Activated CD4-positive, alpha-beta T cell treated with anti-CD3 and anti-CD28 coated beads, Interleukin-2, amount 10 ng/mL, durations not matched to agents 24 days and 14 days (primary cell): ENCODE results near the gene TACR3. TPM values are rescaled to one million over a fixed set of nuclear protein-coding genes. Genes with fewer than 3 reads are reported as not detected.
"Not testable (repeated sequence)": the region's sequence is repeated elsewhere in the genome, so short reads cannot be mapped to it uniquely, and the experiment has no call there.

Experiments
- DNase-seq: peaks from one replicate; pipeline ENCODE4 v3.0.0; 2022
- H3K27ac Mint-ChIP-seq: one replicate; pipeline ENCODE4 v1.8.0; 2022; ENCODE audit warnings: mild to moderate bottlenecking, mixed read lengths
- H3K27me3 Mint-ChIP-seq: one replicate; pipeline ENCODE4 v1.8.0; 2022; ENCODE audit warnings: mixed read lengths
- H3K36me3 Mint-ChIP-seq: one replicate; pipeline ENCODE4 v1.8.0; 2022; ENCODE audit warnings: low read depth, mild to moderate bottlenecking, mixed read lengths
- H3K4me1 Mint-ChIP-seq: one replicate; pipeline ENCODE4 v1.8.0; 2021; ENCODE audit warnings: mixed read lengths
- H3K4me3 Mint-ChIP-seq: one replicate; pipeline ENCODE4 v1.8.0; 2022; ENCODE audit warnings: mild to moderate bottlenecking, moderate library complexity, mixed read lengths
- H3K9me3 Mint-ChIP-seq: one replicate; pipeline ENCODE4 v1.8.0; 2021; ENCODE audit warnings: mixed read lengths
- intact Hi-C: fragments of 100-400 bp; cut with micrococcal nuclease; formaldehyde crosslinking; loops from one replicate; pipeline ENCODE4 v1.15.1; 2023
- total RNA-seq: library from RNA; stranded (reverse); gene quantifications from 2 replicates; pipeline ENCODE4 v1.2.3, GENCODE V29; 2022

TACR3 gene
- not detected in 2 replicates for total RNA-seq

- Mint-ChIP-seq H3K27me3 (peaks cover 9% of the 10 kb centered on the region), H3K27ac (no peak within 1 kb of the TSS), H3K4me3 (no peak within 1 kb of the TSS), H3K4me1 (no peaks in the 10 kb centered on the region), H3K9me3 (peaks cover 3% of the 10 kb centered on the region), H3K36me3 (no peaks in the 10 kb centered on the region)
- DNase-seq = no peak
- intact Hi-C loops = no loop called here
Measured at GRCh38 chr4:103719830-103720207, at the start of gene TACR3. TACR3 (minus strand) TSS chr4:103719985; CDS start chr4:103719675, 310 bp downstream.

- H3K4me3 Mint-ChIP-seq = no peak overlapping the region
- H3K9me3 Mint-ChIP-seq = no peaks in the 10 kb centered on the region
- intact Hi-C loops = no loop called here
- H3K4me1 Mint-ChIP-seq = no peaks in the 10 kb centered on the region
- no peaks in the 10 kb centered on the region for H3K27me3 Mint-ChIP-seq
- H3K27ac Mint-ChIP-seq = no peak overlapping the region
- DNase-seq = no peak
- no peaks in the 10 kb centered on the region for H3K36me3 Mint-ChIP-seq
Measured at GRCh38 chr4:103757631-103758030, 37.8 kb upstream of the TACR3 start.

- DNase-seq = no peak
- Mint-ChIP-seq H3K27me3 (no peaks in the 10 kb centered on the region), H3K36me3 (no peaks in the 10 kb centered on the region), H3K27ac (no peak overlapping the region), H3K9me3 (no peaks in the 10 kb centered on the region), H3K4me1 (no peaks in the 10 kb centered on the region), H3K4me3 (no peak overlapping the region)
- intact Hi-C loops = no loop called here
Measured at GRCh38 chr4:103756741-103757140, 37.0 kb upstream of the TACR3 start.

- Mint-ChIP-seq H3K27me3 (no peaks in the 10 kb centered on the region), H3K4me3 (no peak overlapping the region), H3K27ac (no peak overlapping the region), H3K9me3 (no peaks in the 10 kb centered on the region), H3K4me1 (no peaks in the 10 kb centered on the region), H3K36me3 (no peaks in the 10 kb centered on the region)
- intact Hi-C loops = no loop called here
- no peak for DNase-seq
Measured at GRCh38 chr4:103754844-103755243, 35.1 kb upstream of the TACR3 start.

- H3K4me3 Mint-ChIP-seq = no peak overlapping the region
- H3K36me3 Mint-ChIP-seq = no peaks in the 10 kb centered on the region
- no peaks in the 10 kb centered on the region for H3K9me3 Mint-ChIP-seq
- H3K27me3 Mint-ChIP-seq = no peaks in the 10 kb centered on the region
- intact Hi-C loops = no loop called here
- DNase-seq = no peak
- no peaks in the 10 kb centered on the region for H3K4me1 Mint-ChIP-seq
- H3K27ac Mint-ChIP-seq = no peak overlapping the region
Measured at GRCh38 chr4:103753868-103754653, 34.3 kb upstream of the TACR3 start.

GRCh38 chr4:103723150-103723549, 3.4 kb upstream of the TACR3 start:
- H3K9me3 Mint-ChIP-seq, H3K27ac Mint-ChIP-seq, H3K4me3 Mint-ChIP-seq, DNase-seq, intact Hi-C loops, H3K27me3 Mint-ChIP-seq, H3K4me1 Mint-ChIP-seq, H3K36me3 Mint-ChIP-seq: not testable (repeated sequence)

GRCh38 chr4:103721251-103721650, 1.5 kb upstream of the TACR3 start:
- peaks cover 9% of the 10 kb centered on the region for H3K27me3 Mint-ChIP-seq
- no peaks in the 10 kb centered on the region for H3K4me1 Mint-ChIP-seq
- peaks cover 3% of the 10 kb centered on the region for H3K9me3 Mint-ChIP-seq
- intact Hi-C loops = no loop called here
- H3K27ac Mint-ChIP-seq = no peak overlapping the region
- no peak for DNase-seq
- no peak overlapping the region for H3K4me3 Mint-ChIP-seq
- H3K36me3 Mint-ChIP-seq = no peaks in the 10 kb centered on the region

GRCh38 chr4:103720661-103721060, 876 bp upstream of the TACR3 start:
- no peak overlapping the region for H3K27ac Mint-ChIP-seq

GRCh38 chr4:103719105-103719829, 518 bp downstream of the TACR3 start:
- Mint-ChIP-seq H3K9me3 (peaks cover 3% of the 10 kb centered on the region), H3K27me3 (peaks cover 9% of the 10 kb centered on the region), H3K27ac (no peak overlapping the region), H3K4me3 (no peak overlapping the region), H3K4me1 (no peaks in the 10 kb centered on the region), H3K36me3 (no peaks in the 10 kb centered on the region)
- DNase-seq = no peak
- intact Hi-C loops = no loop called here

More at GRCh38 chr4:103720661-103721060, 876 bp upstream of the TACR3 start:
- no peak for DNase-seq
- Mint-ChIP-seq H3K4me1 (no peaks in the 10 kb centered on the region), H3K9me3 (peaks cover 3% of the 10 kb centered on the region), H3K4me3 (no peak overlapping the region), H3K27me3 (peaks cover 9% of the 10 kb centered on the region), H3K36me3 (no peaks in the 10 kb centered on the region)
- intact Hi-C loops = no loop called here

GRCh38 chr4:103692615-103693014, 27.2 kb downstream of the TACR3 start:
- no peaks in the 10 kb centered on the region for H3K27me3 Mint-ChIP-seq
- H3K4me1 Mint-ChIP-seq = no peaks in the 10 kb centered on the region
- intact Hi-C loops = no loop called here
- no peak overlapping the region for H3K4me3 Mint-ChIP-seq
- DNase-seq = no peak
- H3K36me3 Mint-ChIP-seq = no peaks in the 10 kb centered on the region
- H3K9me3 Mint-ChIP-seq = peaks cover 7% of the 10 kb centered on the region
- H3K27ac Mint-ChIP-seq = no peak overlapping the region

- H3K4me1 Mint-ChIP-seq = no peaks in the 10 kb centered on the region
- no peaks in the 10 kb centered on the region for H3K27me3 Mint-ChIP-seq
- H3K36me3 Mint-ChIP-seq = no peaks in the 10 kb centered on the region
- intact Hi-C loops = no loop called here
- no peak for DNase-seq
- no peak overlapping the region for H3K27ac Mint-ChIP-seq
- peaks cover 4% of the 10 kb centered on the region for H3K9me3 Mint-ChIP-seq
- no peak overlapping the region for H3K4me3 Mint-ChIP-seq
Measured at GRCh38 chr4:103673983-103674382, 45.8 kb downstream of the TACR3 start.

- H3K4me3 Mint-ChIP-seq, H3K4me1 Mint-ChIP-seq, intact Hi-C loops, H3K36me3 Mint-ChIP-seq, DNase-seq, H3K27me3 Mint-ChIP-seq, H3K27ac Mint-ChIP-seq, H3K9me3 Mint-ChIP-seq: not testable (repeated sequence)
Measured at GRCh38 chr4:103666764-103667163, 53.0 kb downstream of the TACR3 start.

GRCh38 chr4:103664436-103665075, 55.2 kb downstream of the TACR3 start:
- H3K4me3 Mint-ChIP-seq = no peak overlapping the region
- intact Hi-C loops = no loop called here
- no peaks in the 10 kb centered on the region for H3K27me3 Mint-ChIP-seq
- no peak overlapping the region for H3K27ac Mint-ChIP-seq
- H3K9me3 Mint-ChIP-seq = no peaks in the 10 kb centered on the region
- DNase-seq = no peak
- H3K36me3 Mint-ChIP-seq = no peaks in the 10 kb centered on the region
- H3K4me1 Mint-ChIP-seq = no peaks in the 10 kb centered on the region

GRCh38 chr4:103648541-103648940, 71.2 kb downstream of the TACR3 start:
- no peaks in the 10 kb centered on the region for H3K36me3 Mint-ChIP-seq
- no peaks in the 10 kb centered on the region for H3K4me1 Mint-ChIP-seq
- no peaks in the 10 kb centered on the region for H3K9me3 Mint-ChIP-seq
- H3K27me3 Mint-ChIP-seq = no peaks in the 10 kb centered on the region
- no peak overlapping the region for H3K4me3 Mint-ChIP-seq
- intact Hi-C loops = no loop called here
- DNase-seq = no peak
- H3K27ac Mint-ChIP-seq = no peak overlapping the region
